GM18498 (cell line): ENCODE data around the gene HTR1D.
"Not testable (repeated sequence)": the region's sequence is repeated elsewhere in the genome, so short reads cannot be mapped to it uniquely, and the experiment has no call there.

Source experiments
- ATAC-seq: cut with Tn5 transposase; IDR thresholded peaks from one replicate; pipeline ENCODE4 v1.9.1; 2021; ENCODE audit warnings: mild to moderate bottlenecking, moderate library complexity; ENCODE audit not compliant: unreplicated experiment

Gene HTR1D

GRCh38 chr1:23221107-23221506, 3.8 kb upstream of the HTR1D start:
- ATAC-seq, result no peak

DNA sequence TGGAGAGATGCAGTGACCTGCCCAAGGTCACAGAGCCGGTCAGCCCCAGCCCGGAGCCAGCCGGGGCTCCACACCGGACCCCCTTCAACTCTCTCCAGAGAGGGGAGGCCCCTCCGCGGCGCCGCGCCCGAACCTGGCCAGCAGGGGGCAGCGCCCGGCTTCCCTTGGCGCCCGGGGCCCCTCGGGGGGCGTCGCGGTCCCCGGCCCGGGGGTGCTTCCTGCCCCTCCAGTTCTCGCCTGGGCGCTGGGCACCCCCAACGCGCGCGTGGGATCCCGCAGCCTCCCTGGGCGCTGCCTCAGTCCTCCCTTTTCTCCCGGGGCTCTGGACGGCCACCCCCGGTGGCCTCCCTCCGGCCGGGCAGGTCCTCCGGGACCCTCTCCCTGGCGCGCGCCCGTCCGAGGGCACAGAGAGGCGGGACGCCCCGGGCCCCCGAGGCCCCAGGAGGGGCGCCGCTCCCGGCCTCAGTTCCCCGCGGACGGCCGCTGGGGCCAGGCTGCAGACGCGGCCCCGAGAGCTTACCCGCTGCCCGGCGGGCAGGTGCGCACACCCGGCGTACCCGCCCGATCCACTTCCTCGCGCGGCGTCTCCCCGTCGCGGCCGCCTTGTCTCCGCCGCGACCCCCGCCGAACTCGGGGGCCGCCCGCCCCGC, 406 bp downstream of the HTR1D start:
- ATAC-seq, result no peak

GRCh38 chr1:23215751-23216449, 1.4 kb downstream of the HTR1D start:
- ATAC-seq, result no peak

DNA sequence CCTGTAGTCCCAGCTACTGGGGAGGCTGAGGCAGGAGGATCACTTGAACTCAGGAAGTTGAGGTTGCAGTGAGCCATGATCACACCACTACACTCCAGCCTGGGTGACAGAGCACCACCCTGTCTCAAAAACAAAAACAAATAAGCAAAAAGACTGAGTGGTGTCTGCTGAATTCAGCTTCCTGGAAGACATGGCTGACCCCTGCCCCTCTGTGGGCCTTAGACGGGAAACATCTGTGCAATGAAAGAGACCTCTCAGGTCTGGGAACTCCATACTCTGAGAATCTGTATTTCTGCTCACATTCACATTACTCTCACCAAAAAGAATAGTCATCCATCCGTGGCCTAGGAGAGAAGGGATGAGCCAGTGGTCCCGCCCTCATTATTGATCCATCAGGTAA, 2.0 kb downstream of the HTR1D start:
- ATAC-seq, result no peak

DNA sequence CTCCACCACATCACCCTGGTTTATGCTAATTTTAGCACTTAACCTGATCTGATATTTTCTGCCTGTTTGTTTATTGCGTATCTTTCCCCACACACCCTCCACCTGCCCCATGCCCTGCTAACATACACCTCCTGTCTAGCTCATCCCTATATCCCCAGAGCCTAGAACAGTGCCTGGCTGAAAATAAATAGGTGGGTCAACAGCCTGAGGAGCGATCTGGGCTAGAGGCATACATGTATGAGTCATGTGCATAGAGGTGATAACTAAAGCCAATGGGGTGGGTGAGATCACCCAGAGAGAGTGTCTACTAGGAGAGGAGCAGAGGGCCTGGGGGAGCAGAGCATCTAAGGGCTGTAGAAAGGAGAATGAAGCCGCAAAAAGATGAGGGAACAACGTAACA, 2.7 kb downstream of the HTR1D start:
- ATAC-seq, result no peak

- ATAC-seq, result no peak
These were observed 5.3 kb downstream of the HTR1D start for GRCh38 chr1:23211955-23212354.

DNA sequence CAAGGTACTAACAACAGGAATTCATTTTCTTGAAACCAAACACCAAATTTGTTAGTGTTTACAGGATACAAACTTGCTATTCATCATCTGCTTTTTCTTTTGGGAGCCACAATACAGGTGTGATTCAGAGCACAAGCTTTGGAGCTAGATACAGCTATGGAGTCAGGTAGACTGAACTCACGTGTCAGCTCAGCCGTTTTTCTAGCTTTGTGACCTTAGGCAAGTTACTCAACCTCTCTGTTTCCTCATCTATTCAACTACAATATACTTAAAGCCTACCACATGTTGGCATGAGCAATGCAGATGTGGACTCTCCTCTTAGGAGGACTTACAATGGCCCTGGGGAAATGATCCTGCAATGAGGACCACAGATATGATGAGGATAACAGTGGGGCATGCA, 6.3 kb downstream of the HTR1D start:
- ATAC-seq, result no peak

DNA sequence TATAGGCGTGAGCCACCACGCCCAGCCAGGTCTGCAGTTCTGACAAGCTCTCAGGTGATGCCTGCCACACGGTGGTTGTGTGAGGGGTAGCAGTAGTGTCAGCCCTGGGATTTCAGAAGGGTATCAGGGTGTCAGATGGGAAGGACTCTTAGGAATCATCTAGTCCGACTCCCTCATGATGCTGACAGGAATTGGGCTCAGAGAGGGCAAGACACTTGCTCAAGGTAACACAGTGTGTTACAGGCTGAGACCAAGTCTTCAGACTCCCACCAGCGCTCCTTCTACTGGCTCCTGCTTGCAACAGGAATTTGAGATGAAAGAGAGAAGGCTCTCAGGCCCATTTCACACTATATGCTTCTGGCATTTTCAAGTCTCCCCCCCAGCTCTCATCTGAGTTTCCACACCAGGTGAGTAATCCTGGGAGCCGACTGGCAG, 6.9 kb downstream of the HTR1D start:
- no peak for ATAC-seq

DNA sequence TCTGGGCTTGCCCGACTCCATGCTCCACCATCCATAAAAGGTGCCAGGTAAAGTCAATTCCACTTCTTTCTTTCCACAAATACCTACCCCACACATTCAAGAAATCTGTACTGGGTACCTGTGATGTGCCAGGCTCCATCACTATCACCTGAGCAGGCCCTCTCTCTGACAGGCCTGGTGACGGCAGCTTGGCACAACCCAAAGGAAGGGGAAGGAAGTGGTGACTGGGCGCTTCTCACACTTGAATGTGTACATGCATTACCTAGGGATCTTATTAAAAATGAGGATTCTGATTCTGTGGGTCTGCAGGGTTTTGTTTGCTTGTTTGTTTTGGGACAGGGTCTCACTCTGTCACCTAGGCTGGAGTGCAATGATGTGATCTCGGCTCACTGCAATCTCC, 7.5 kb downstream of the HTR1D start:
- no peak for ATAC-seq

DNA sequence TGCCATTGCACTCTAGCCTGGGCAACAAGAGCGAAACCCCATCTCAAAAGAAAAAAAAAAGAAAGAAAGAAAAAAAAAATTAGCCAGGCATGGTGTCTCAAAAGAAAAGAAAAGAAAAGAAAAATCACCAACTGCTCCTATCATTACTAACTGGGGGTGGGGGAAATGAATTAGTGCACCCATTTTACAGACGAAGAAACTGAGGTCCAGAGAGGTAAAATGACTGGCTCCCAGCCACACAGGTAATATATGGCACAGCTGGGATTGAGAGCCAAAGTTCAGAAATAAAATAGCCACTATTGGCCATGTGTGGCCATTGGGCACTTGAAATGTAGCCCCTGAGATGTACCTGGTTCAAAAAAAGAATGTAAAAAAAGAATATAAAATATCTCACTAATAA, 8.8 kb downstream of the HTR1D start:
- ATAC-seq, result no peak

DNA sequence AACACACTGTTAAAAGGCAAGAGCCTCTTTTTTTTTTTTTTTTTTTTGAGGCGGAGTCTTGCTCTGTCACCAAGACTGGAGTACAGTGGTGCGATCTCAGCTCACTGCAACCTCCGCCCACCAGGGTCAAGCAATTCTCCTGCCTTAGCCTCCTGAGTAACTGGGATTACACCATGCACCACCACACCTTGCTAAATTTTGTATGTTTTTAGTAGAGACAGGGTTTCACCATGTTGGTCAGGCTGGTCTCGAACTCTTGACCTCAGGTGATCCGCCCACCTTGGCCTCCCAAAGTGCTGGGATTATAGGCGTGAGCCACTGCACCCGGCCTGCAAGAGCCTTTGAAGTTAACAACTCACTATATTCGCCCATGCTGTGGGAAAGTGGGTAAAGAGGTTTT, 9.6 kb downstream of the HTR1D start:
- ATAC-seq, result not testable (repeated sequence)

DNA sequence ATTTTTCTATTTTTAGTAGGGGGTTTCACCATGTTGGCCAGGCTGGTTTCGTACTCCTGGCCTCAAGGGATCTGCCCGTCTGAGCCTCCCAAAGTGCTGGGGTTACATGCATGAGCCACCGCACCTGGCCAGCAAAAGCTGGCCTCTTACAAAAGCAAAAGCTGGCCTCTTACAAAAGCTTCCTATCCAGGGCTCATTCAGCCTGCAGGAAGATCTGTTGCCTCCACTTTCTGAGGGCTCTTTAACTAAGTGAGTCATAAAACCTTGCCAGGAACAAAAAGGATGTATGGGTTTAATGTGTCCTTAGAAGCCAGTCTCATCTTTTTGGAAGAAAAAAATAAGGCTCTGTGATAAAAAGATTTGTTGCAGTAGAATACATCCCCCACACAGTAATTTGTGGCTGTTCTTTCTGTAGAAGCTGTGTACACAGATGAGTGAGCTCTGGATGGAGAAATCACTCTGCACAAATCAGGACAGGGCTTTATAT, 15.0 kb downstream of the HTR1D start:
- ATAC-seq, result no peak

DNA sequence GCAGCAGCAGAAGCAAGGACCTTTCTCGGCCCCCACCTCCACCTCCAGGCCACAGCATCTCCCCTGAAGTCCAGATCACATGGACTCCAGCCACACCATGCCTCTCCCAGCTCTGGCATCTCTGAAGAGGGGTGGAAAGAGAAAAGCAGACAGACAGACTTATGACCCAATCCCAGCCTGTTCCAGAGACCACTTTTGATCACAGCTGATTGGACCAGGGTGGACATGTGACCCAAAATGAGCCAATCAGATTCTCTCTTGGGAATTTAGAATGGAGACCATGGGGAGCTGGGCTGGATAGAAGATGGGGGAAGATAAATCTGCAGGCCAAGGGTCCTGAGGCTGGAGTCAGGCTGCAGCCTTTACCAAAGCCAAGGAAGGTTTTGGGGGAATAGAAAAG, 16.4 kb downstream of the HTR1D start:
- no peak for ATAC-seq

- ATAC-seq, result no peak
These were observed 18.9 kb downstream of the HTR1D start for GRCh38 chr1:23198373-23198772.

DNA sequence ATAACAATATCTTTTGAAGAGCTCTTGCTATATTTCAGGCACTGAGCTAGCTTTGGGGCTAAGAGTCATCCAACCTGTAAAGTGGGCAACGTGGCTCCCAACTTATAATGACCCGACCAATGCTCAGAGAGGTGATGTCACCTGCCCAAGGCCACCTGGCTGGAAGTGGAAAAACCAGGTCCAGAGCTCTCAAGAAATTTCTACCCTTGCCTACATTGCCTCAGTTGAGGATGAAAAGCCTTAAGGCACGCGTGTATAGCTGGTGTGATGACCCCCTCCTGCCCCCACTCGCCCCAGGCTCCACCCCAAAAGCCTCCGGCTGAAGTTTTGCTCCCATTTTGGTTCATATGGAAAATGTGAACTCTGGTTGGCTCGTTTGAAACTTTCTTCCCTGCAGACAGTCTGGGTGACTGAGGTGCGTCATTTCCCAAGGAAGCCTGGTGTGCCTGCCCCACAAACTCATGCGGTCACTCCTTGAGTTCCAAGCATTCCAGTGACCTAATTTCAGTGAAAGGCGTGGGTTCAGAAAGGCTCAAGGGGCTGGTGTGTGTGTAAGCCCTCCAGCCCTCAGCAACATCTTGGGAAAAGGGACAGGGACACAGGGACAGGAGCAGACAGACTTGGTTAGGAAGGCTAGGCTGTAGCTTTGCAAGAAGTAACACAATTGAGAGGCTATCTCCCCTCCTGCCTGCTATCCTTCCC, 20.5 kb downstream of the HTR1D start:
- ATAC-seq, result no peak

DNA sequence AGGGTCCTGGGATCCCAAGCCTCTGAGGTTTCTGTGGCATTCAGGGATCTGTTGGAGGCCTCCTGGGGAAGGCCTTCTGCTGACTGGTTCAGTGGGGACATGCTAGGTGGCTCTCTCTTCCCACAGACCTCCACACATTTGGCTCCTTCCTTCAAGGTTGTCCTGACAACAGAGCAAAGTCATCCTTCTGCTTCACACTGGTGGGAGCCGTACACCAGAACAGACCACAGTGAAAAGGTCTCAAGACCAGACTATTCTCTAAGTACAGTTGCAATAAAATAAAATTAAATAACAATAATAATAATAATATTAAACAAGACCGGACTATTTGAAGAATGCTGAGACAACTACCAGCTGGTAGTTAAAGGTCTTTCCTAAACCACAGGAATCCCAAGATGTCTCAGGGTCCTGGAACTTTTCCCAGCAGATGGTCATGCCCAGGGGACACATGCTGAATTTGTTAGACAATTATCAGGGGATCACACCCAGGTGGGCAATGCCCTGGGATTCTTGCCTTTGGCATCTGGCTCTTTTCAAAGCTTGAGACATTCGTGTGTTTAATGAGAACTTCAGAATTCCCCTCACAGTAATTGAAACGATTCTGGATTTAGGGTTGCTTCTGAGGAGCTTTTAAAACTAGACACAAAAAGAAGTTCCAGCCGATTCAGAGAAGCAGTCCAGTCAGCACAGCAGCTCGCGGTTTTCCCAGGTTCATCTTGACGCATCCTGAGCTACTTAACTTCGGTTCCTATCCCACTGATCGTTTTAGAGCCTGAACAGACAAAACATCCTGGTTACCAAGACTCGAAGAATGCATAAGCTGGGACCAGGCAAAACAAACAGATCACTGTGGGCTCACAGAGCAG, 22.9 kb downstream of the HTR1D start:
- no peak for ATAC-seq

DNA sequence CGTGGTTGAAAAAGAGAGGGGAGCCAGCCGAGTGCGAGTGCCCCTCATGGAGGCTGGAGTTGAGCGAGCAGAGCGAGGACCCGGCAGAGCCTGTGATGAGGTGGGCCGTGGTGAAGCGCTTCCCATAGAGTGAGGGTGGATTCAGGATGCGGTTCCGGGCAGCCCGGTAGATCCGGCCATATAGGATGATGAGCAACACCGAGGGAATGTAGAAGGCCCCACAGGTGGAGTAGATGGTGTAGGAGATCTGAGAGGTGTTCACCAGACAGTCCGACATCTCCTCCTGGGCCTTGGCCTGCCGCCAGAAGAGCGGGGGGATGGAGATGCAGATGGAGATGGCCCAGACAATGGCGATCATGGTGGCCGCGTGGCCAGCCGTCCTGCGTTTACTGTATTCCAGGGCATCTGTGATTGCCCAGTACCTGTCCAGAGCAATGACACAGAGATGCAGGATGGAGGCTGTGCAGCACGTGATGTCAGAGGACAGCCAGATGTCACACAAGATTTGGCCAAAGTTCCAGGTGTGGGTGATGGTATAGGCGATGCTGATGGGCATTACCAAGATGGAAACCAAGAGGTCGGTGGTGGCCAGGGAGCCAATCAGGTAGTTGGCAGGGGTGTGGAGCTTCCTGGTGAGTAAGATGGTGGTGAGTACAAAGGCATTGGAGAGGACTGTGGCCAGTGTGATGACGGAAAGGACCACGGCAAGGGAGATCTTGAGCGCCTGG, 23.7 kb downstream of the HTR1D start:
- no peak for ATAC-seq

DNA sequence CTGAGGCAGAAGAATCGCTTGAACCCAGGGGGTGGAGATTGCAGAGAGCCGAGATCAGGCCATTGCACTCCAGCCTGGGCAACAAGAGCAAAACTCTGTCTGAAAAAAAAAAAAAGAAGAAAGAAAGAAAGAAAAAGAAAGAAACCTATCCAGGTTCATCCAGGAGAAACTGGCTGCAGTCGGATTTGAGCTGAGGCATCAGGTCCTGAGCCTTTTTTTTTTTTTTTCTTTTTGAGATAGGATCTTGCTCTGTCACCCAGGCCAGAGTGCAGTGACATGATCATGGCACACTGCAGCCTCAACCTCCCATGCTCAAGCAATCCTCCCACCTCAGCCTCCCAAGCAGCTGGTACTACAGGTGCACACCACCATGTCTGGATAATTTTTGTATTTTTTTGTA, 26.1 kb downstream of the HTR1D start:
- no peak for ATAC-seq

DNA sequence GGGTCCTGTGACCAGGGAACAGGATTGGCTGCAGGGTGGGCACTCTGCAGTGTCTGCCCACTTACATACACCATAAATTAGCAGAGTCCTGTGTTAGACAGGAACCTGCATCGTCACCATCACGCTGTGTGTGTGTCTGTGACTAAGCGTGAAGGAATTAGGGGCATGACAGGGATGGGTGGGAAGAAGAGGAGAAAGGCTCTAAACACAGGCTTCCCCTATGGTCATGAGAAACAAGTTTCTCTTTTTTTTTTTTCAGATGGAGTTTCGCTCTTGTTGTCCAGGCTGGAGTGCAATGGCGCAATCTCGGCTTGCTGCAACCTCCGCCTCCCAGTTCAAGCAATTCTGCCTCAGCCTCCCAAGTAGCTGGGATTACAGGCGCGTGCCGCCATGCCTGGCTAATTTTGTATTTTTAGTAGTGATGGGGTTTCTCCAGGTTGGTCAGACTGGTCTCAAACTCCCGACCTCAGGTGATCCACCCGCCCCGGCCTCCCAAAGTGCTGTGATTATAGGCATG, 28.3 kb downstream of the HTR1D start:
- ATAC-seq, result not testable (repeated sequence)

GRCh38 chr1:23188434-23188884, 28.8 kb downstream of the HTR1D start:
- no peak for ATAC-seq
